HG02884 (cell line): Measurements from ENCODE around the gene NRROS.

Source experiments
- ATAC-seq: cut with Tn5 transposase; IDR thresholded peaks from one replicate; pipeline ENCODE4 v1.9.1; 2021; ENCODE audit warnings: mild to moderate bottlenecking, moderate library complexity; ENCODE audit not compliant: unreplicated experiment

NRROS gene

DNA sequence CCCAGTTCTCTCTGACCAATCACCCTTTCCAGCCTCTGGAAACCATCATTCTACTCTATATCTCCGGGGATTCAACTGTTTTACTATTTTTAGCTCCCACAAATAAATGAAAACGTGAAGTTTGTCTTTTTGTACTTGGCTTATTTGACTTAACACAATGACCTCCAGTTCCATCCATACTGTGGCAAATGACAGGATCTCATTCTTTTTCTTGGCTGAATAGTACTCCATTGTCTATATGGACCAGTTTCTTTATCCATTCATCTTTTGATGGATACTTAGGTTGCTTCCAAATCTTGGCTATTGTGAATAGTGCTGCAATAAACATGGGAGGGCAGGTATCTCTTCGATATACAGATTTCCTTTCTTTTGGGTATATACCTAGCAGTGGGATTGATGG lies 34.1 kb downstream of the NRROS start:
- no peak for ATAC-seq

DNA sequence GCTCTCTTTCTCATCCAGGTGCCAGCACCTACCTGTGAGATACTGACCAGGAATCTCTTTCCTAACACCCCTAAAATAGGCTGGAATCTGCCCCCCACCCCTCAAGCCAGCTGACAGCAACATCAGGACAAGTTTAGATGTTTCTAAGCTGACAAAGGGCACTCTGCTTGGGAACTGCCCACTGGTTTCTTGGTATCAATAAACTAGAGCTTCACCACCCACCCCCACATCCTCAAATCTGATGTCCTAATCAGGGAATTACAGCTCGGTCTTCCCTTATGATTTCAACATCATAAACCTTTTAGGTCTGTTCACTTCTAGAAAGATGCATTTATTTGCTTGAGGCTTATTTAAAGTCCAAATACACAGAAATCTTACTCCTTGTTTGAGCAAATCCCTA lies 37.9 kb downstream of the NRROS start:
- no peak for ATAC-seq

DNA sequence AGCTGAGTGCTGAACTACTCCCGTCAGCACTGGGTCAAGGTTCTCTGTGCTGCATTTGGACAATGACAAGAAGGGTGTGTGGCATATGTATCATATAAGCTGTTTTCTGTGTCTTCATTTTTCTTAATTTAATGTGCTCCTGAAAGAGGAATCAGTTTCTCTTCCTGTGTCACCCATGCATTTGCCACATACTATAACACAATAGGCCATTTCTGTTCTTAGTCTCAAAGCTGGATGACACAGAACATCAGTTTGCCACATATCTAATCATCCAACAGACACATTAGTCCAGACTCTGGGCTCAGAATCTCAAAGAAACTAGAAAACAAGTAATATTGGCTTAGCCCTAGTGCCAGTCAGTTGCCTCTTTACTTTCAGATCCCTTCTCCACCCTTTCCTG lies 38.4 kb downstream of the NRROS start:
- ATAC-seq, result no peak

DNA sequence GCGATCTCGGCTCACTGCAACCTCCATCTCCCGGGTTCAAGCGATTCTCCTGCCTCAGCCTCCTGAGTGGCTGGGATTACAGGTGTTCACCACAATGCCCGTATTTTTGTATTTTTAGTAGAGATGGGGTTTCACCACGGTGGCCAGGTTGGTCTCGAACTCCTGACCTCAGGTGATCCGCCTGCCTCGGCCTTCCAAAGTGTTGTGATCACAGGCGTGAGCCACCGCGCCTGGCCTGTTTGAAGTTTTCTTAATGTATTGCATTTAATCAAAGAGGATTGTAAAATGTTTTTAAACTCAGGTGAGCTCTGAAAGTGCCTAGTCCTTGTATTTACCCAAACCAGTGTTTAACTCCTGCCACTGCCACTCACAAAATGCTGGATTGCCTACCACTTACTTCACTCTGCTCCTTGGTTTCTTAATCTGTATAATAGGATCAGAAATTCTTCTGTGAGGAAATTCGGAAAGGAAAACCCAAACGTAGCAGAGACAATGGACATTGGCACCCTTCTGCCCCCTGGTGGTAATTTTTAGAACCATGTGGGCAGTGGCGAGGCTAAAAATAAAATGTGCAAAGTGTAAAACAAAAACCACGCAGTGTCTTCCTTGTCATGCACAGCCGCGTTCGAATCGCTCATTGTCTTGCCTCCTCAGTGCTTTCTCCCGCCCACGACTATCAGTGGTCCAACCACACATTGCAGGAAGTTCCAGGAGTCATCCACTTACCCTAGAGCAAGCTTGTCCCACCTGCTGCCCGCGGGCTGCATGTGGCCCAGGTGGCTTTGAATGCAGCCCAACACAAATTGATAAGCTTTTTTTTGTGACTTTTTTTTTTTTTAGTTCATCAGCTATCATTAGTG lies 45.3 kb downstream of the NRROS start:
- peak; percentile 90 for ATAC-seq

DNA sequence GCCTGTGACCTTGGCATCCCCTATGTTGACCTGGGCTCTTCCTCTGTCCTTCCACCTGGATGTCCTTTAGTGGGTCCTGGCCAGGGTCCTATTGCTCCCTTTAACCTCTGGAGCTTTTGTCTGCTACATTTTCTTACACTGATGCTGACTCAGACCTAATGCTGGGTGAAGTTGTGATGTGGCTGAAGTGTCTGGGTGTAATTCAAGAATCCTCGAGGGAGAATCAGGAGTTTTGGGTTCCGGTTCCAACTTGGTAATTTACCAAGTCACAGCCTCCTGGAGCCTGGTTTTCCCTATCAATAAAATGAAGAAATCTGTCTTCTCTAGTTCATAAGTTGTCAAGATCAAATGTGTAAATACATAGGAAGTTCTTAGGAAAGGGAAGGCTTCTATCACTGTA lies 46.9 kb downstream of the NRROS start:
- no peak for ATAC-seq

DNA sequence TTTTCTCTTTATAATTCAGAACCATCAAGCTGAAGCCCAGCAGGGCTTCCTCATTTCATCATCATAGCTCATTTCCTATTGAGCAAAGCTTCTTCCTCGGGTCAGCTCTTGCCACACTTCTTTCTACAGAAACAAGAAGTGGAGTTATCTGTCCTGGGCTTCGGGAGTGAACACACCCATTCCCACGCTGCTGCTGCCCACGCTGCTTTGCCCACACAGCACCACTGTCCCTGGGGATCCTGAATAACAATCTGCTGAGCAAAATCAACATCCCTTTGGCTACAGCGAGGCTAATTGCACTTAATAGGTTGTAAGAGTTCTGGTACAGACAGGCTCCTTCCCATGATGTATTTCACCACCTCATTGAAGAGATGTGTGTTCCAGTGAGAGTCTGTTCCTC lies 48.9 kb downstream of the NRROS start:
- ATAC-seq, result no peak

DNA sequence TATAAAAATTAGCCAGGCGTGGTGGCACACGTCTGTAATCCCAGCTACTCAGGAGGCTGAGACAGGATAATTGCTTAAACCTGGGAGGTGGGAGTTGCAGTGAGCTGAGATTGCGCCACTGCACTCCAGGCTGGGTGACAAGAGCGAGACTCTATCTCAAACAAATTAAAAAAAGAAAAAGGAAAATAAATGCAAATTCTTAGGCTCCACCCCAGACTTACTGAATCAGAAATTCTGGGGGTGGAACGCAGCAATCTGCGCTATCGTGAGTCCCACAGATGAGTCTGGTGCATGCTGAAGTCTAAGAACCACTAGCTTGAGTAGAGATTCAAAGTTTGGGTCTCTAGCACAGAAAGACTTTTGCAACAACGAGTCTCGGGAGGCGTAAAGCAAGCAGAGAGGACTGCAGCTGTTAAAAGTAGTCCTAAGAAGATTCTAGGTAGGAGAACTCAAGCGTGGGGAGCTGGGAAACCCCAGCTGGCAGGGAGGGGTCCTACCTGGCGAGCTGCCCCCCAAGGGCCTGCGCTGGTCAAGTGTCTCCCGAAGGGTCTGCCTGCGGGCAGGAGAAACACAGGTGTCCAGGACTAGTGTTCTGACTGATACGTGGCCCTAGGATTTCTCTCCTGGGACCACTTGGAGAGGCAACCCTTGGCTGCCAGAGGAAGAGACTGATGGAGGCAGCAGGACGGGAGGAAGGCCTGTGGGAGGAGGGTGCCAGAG lies 50.6 kb downstream of the NRROS start:
- no peak for ATAC-seq

DNA sequence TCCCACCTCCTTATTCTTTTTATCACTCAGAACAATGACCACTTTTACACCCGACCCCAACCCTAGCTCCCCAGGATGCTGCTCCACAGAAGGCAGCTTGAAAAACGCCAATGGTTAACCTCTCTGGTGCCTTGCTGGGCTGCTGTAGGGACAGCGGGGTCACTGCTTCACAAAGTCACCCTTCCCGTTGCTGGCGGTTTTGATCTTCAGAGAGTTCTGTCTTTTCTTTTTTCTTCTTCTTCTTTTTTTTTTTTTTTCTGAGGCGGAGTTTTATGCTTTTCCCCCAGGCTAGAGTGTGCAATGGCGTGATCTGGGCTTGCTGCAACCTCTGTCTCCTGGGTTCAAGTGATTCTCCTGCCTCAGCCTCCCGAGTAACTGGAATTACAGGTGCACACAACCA lies 51.9 kb downstream of the NRROS start:
- ATAC-seq, result no peak

DNA sequence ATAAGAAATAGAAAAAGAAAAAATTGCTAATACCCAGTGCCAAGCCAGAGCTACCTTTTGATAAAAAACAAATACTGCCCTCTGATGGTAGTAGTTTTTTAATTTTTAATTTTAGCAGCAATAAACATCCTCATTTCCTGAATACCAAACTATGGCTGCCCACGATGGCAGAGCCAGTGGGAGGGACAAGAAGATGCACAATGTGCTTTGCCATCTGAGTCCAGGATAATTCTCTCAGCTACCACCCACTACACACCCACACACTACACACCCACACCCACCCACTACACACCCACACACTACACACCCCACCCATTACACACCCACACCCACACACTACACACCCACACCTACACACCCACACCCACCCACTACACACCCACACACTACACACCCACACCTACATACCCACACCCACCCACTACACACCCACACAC lies 54.7 kb downstream of the NRROS start:
- no peak for ATAC-seq

DNA sequence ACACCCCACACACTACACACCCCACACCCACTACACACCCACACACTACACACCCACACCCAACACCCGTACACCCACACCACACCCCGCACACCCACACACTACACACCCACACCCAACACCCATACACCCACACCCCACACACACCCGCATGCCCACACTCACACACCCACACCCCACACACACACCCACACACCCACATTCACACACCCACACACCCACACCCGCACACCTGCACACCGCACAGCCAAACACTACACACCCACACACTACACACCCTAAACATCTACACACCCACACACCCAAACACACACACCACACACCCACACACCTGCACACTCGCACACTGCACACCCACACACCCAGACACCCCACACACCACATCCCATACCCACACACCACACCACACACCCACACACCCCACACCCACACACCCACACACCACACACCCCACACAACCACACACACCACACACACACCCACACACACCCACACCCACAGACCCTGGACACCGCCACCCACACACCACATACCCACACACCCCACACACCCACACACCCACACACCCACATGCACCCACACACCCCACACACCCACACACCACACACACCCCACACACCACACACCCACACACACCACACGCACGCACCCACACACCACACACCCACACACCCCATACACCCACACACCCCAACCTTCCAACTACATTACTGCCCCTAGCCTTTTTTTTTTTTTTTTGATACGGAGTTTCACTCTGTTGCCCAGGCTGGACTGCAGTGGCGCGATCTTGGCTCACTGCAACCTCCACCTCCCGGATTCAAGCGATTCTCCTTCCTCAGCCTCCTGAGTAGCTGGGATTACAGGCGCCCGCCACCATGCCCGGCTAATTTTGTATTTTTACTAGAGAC lies 55.7 kb downstream of the NRROS start:
- ATAC-seq, result no peak

DNA sequence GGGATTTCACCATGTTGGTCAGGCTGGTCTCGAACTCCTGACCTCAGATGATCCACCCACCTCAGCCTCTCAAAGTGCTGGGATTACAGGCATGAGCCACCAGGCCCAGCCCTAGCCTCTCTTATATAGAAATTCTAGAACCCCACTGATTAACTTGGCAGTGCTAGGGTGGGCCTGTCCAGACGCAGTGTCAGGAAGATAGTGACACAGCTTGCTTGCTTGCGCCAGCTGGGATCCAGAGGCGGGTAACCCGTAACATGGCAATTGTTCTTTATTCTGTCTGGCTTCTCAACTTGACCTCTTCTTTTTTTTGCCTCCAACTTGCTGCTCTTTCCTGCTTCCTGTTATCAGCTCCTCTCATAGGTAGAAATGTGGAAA lies 56.3 kb downstream of the NRROS start:
- no peak for ATAC-seq

DNA sequence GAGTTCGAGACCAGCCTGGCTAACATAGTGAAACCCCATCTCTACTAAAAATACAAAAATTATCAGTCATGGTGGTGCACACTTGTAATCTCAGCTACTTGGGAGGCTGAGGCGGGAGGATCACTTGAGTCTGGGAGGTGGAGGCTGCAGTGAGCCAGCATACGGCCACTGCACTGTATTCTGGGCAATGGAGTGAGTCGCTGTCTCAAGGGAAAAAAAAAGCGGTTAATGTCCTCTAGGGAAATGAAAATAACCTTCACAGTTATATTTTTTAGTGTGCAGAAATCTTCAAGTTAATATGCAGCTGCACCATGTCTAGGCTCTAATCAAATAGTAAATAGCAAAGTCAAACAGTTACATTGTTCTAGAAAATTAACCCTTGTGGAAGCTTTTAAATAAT lies 57.8 kb downstream of the NRROS start:
- no peak for ATAC-seq

DNA sequence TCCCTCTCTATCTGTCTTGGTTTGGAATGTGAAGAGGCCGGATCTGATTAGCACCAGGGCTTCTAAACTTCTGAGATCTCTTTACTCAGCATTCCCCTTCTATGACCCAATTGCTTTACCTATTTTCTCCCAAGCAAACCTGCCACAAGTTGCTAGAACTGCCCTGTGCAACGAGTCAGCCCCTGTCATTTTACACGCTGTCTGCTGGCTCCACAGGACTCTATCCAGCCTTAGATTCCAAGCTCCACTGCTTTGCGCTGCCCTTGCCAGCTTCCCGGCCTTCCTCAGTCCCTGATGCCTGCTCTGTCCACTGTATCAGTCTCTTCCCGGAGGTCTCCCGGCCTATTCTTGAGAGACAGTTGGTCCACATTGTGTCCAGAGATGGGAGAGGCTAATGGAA lies 60.3 kb downstream of the NRROS start:
- ATAC-seq, result no peak

DNA sequence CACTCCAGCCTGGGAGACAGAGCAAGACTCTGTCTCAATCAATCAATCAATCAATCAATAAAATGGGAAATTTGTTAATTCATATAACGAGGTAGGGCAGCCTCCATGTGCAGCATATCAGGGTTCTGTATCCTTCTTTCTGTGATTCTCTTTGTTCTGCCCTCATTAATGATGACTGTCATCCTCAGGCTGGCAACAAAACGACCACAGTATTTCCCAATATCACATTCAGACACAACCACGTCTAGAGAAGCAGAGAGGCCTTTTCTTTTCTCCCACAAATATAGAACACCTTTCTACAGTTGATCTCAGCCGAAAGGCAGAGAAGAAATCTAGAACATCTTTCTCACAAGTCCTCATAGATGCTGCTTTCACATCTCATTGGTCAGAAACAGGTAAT lies 61.3 kb downstream of the NRROS start:
- ATAC-seq, result no peak

DNA sequence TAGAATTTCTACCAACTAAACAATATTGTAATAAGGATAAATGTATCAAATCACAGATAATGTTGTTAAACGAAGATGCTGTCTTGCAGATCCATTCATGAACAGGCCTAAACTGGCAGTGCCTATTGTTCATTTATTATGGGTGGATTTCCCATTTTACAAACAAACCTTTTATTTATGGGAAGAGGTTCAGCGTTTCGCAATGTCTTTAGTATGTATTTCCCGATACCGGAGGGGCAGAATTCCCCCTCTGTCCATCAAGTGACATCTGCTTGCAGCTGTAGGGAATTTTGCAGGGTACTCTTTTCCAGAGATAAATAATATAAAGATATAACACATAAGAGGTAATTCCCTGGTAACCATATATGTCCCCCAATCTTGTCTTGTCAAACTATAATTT lies 66.8 kb downstream of the NRROS start:
- ATAC-seq, result no peak

DNA sequence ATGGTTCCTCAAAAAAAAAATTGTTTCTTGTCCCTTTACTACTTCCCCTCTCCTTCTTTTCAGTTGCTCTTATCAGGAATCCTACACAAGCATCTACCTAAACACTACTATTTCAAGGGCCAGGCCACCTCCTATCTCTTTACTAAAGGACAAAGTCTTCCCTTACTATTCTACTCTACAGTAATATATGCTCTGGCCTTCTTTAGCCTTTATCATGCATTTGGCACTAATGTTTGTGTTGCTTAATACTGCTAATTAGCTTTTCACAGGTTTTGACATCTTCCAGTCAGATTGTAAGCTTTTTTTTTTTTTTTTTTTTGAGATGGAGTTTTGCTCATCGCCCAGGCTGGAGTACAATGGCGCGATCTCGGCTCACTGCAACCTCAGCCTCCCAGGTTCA lies 67.2 kb downstream of the NRROS start:
- no peak for ATAC-seq

DNA sequence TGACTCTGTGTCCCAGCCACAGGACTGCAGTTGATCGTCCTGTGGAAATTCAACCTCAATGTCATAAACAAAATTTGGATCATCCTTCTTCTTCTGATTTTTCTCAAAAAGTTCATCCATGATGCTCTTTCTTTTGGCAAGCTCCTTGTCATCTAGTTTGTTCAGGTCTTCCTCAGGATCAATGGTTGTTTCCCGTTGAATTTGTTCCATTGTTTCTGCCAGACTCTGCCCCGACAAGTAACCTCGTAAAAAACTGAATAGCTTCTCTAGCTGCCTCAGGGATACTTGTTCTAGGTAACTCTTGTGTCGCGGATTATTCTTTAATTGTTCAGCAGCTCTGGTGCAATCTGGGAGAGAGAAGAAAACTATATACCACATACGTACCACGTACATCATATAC lies 68.1 kb downstream of the NRROS start:
- no peak for ATAC-seq

DNA sequence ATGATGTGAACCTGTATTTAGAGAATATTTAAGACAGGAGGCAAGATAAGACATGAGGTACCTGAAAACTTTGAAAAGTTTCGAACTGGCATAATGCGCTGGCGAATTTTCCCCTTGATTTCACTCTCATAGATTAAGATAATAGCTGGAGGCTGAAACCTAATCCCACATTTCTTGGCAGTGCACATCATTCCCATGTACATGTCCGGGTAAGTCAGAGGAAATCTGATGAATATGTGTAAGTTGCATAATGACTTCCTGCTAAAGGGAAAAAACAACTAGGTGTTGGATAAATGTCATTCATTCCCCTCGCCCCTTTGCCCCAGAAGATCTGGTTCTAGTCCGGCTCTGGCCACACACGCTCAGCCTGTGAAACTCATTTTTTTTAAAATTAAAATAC lies 69.0 kb downstream of the NRROS start:
- ATAC-seq, result no peak
